Heart right ventricle (tissue), 16 donors: ENCODE results near the gene ECPAS. TPM values are rescaled to one million over a fixed set of nuclear protein-coding genes. Genes with fewer than 3 reads are reported as not detected.

Source experiments
- ATAC-seq, 8 donors: fragments of 200-7000 bp; cut with Tn5 transposase; one replicate each; pipeline ENCODE4 v1.9.1; 2020; ENCODE audit warnings: mild to moderate bottlenecking in 8 of 8, moderate library complexity in 8 of 8, moderate number of reproducible peaks in 1 of 8
- DNase-seq, 2 donors: peaks; one replicate each; pipeline ENCODE4 v3.0.0-alpha.2; 2020
- H3K27ac ChIP-seq, 10 donors: fragments of 200-600 bp; sonication (generic) in 2 of 10; one replicate each; pipeline versions ENCODE4 v1.5.0 to v1.8.0; 2020 to 2022; ENCODE audit warnings: mild to moderate bottlenecking in 3 of 10
- H3K27me3 ChIP-seq, 7 donors: fragments of 200-600 bp; one replicate each; pipeline ENCODE4 v1.8.0; 2021 to 2022; ENCODE audit warnings: mild to moderate bottlenecking in 2 of 7
- H3K36me3 ChIP-seq, 9 donors: fragments of 200-600 bp; sonication (generic) in 1 of 9; one replicate each; pipeline versions ENCODE4 v1.5.0 to v1.8.0; 2020 to 2022; ENCODE audit warnings: mild to moderate bottlenecking in 2 of 9
- H3K4me1 ChIP-seq, 9 donors: fragments of 200-600 bp; sonication (generic) in 1 of 9; one replicate each; pipeline versions ENCODE4 v1.5.0 to v1.8.0; 2020 to 2022; ENCODE audit warnings: mild to moderate bottlenecking in 4 of 9
- H3K4me3 ChIP-seq, 10 donors: fragments of 200-600 bp; sonication (generic) in 2 of 10; one replicate each; pipeline versions ENCODE4 v1.5.0 to v1.8.0; 2020 to 2022; ENCODE audit warnings: mild to moderate bottlenecking in 7 of 10, moderate library complexity in 2 of 10
- H3K9me3 ChIP-seq, 11 donors: fragments of 200-600 bp in 10 of 11; sonication (generic) in 2 of 11; one replicate each; pipeline versions ENCODE4 v1.5.0 to v1.8.0; 2013 to 2022; ENCODE audit warnings: mild to moderate bottlenecking in 2 of 11, control low read depth in 1 of 11, moderate library complexity in 1 of 11
- CTCF ChIP-seq, 9 donors: fragments of 200-600 bp; sonication (generic) in 2 of 9; IDR thresholded peaks; one replicate each; pipeline versions ENCODE4 v1.5.0 to v1.8.0; 2021 to 2022; ENCODE audit warnings: antibody characterized with exemption in 9 of 9, mild to moderate bottlenecking in 5 of 9, moderate library complexity in 1 of 9
- WGBS, 2 donors: extraction: QIAGEN DNeasy Blood & Tissue Kit; methylation state at CpG; one replicate each; pipeline ENCODE4 v1.1.7; 2013; ENCODE audit warnings: inconsistent platforms in 1 of 2; 5-methylcytosine and 5-hydroxymethylcytosine counted together
- intact Hi-C, 10 donors: fragments of 100-400 bp; cut with DNase I; formaldehyde crosslinking; loops; one replicate each; pipeline versions ENCODE4 v1.11.1 to v1.14.2; 2022
- polyA plus RNA-seq, 2 donors: library from polyadenylated mRNA; stranded (reverse); fragments of 200-250 nt; gene quantifications; one replicate each; pipeline ENCODE4 v1.2.3, GENCODE V29; 2013
- total RNA-seq, 10 donors: library from RNA; stranded (reverse); fragmentation: NEBNext Ultra II Directional in 3 of 10; extraction: Animal tissue kit (Norgen Biotek cat#: 25700) in 3 of 10; gene quantifications; one replicate each; pipeline versions ENCODE4 v1.2.1 to v1.2.4, GENCODE V29; 2021 to 2023
- donor health status: Arrhythmogenic right ventricular cardiomyopathy.
- donor health status: ischemic (EF 13 %, LVEDD 7.1; RV severe dilation, severe dysfunction).
- donor health status: healthy with polysubstance abuse.
- donor health status: DM: no; HTN: yes; CAD: no.
- donor health status: DM: no; HTN: no; CAD: no.
- donor health status: ischemic (EF 25% LVEDD 6.9; RV normal size, moderate dysfunction).
- donor health status: ischemic (EF 25% LVEDD 5.7; RV mildly dilated, moderate dysfunction).
- donor health status: healthy.
- donor health status: DM: yes; HTN: yes; CAD: no.
- donor health status: Ischemic cardiomyopathy.
- donor health status: ischemic (EF 35%, LVEDD 5.7; RV mildly dilated, moderate dysfunction).
- donor health status: nonischemic (EF 11% LVEDD 7.7; RV severe dilation, severe dysfunction).
- donor health status: DM: yes; HTN: yes; CAD: no.
- donor health status: PGD.
- donor health status: ischemic (EF 29% LVEDD 5.4; RV normal size, mild dysfunction).
- donor health status: nonischemic (EF 23%, LVEDD 6.1; RV moderate dilation, normal function).

The ECPAS gene
- total and polyA plus RNA-seq, 12 donors = 20.6 to 128 (median 108) TPM

- intact Hi-C loops = loop anchor here in 1 of 10 donors (10.0 kb wide), 1 partner anchor 49 kb away; no protein-coding TSS in a partner anchor
- Histone ChIP-seq H3K27me3 (no peaks in the 10 kb centered on the region), H3K36me3 (peaks cover 0 to 100% (median 65%) of the 10 kb centered on the region in 9 donors), H3K9me3 (no peaks in the 10 kb centered on the region), H3K27ac (no peak overlapping the region), H3K4me3 (no peak overlapping the region), H3K4me1 (no peaks in the 10 kb centered on the region)
- TF ChIP-seq CTCF (IDR thresholded peaks at IDR 0.05) = no peak
- ATAC-seq (no peak), DNase-seq (no peak)
- WGBS, 2 donors = 98% methylated on average over 3 of the region's 3 CpGs
Observed at GRCh38 chr9:111375817-111376564, 108.2 kb downstream of the ECPAS start.

- WGBS, 2 donors = 97 to 99% methylated on average over 2 of the region's 2 CpGs
- no peak overlapping the region for H3K27ac ChIP-seq
- ATAC-seq = no peak
Observed at GRCh38 chr9:111375062-111375461, 109.1 kb downstream of the ECPAS start.

GRCh38 chr9:111372297-111372696 is 111.9 kb downstream of the ECPAS start:
- ATAC-seq (no peak), DNase-seq (no peak)
- Histone ChIP-seq H3K27me3 (no peaks in the 10 kb centered on the region), H3K27ac (no peak overlapping the region), H3K4me3 (no peak overlapping the region), H3K4me1 (no peaks in the 10 kb centered on the region), H3K9me3 (no peaks in the 10 kb centered on the region), H3K36me3 (peaks cover 0 to 100% (median 71%) of the 10 kb centered on the region in 9 donors)
- intact Hi-C loops = loop anchor here in 1 of 10 donors (10.0 kb wide), 1 partner anchor 53 kb away; no protein-coding TSS in a partner anchor
- 95 to 97% methylated on average over 6 of the region's 6 CpGs for WGBS, 2 donors
- no peak for TF ChIP-seq CTCF (IDR thresholded peaks at IDR 0.05)

More at GRCh38 chr9:111375062-111375461, 109.1 kb downstream of the ECPAS start:
- intact Hi-C loops = loop anchor here in 1 of 10 donors (10.0 kb wide), 1 partner anchor 50 kb away; no protein-coding TSS in a partner anchor
- DNase-seq = no peak
- H3K36me3 ChIP-seq = peaks cover 0 to 100% (median 64%) of the 10 kb centered on the region in 9 donors
- H3K4me3 ChIP-seq = no peak overlapping the region
- H3K27me3 ChIP-seq = no peaks in the 10 kb centered on the region
- H3K4me1 ChIP-seq = no peaks in the 10 kb centered on the region
- no peak for TF ChIP-seq CTCF (IDR thresholded peaks at IDR 0.05)
- no peaks in the 10 kb centered on the region for H3K9me3 ChIP-seq

GRCh38 chr9:111366978-111367377 is 117.2 kb downstream of the ECPAS start:
- Histone ChIP-seq H3K36me3 (peaks cover 0 to 100% (median 73%) of the 10 kb centered on the region in 9 donors), H3K4me1 (no peaks in the 10 kb centered on the region), H3K4me3 (no peak overlapping the region), H3K27ac (no peak overlapping the region), H3K27me3 (no peaks in the 10 kb centered on the region), H3K9me3 (no peaks in the 10 kb centered on the region)
- TF ChIP-seq CTCF (IDR thresholded peaks at IDR 0.05) = no peak
- ATAC-seq (no peak), DNase-seq (no peak)
- intact Hi-C loops = no loop called here
- WGBS, 2 donors = 91 to 96% methylated on average over 1 of the region's 1 CpG
